GM12801 (cell line): Measurements from ENCODE around the gene NHERF1.

Source experiments
- CTCF ChIP-seq: IDR thresholded peaks from one replicate; pipeline ENCODE4 v1.5.1; 2011; ENCODE audit warnings: control low read depth; ENCODE audit not compliant: insufficient read length; ENCODE audit errors: extremely low read depth

NHERF1 gene

GRCh38 chr17:74728033-74728701 lies 20.3 kb upstream of the NHERF1 start:
- TF ChIP-seq CTCF: no peak

- no peak for TF ChIP-seq CTCF
Observed at GRCh38 chr17:74728702-74729075, 19.7 kb upstream of the NHERF1 start.

GRCh38 chr17:74729368-74729767 lies 19.1 kb upstream of the NHERF1 start:
- no peak for TF ChIP-seq CTCF

- no peak for TF ChIP-seq CTCF
Observed at GRCh38 chr17:74729866-74730265, 18.6 kb upstream of the NHERF1 start.

- TF ChIP-seq CTCF: no peak
Observed at GRCh38 chr17:74730491-74731346, 17.7 kb upstream of the NHERF1 start.

- no peak for TF ChIP-seq CTCF
Observed at GRCh38 chr17:74731347-74731605, 17.2 kb upstream of the NHERF1 start.

GRCh38 chr17:74732042-74732867 lies 16.2 kb upstream of the NHERF1 start:
- TF ChIP-seq CTCF: no peak
